ENCODE data around the gene GTPBP6.

GRCh38 chrX:330726-331150 lies 12.1 kb upstream of the GTPBP6 start:
- TF ChIP-seq PATZ1 (CRISPR knock-in tag; IDR thresholded peaks at IDR 0.05; ENCODE audit: borderline replicate concordance) (no peak), ARNTL (CRISPR knock-in tag; IDR thresholded peaks at IDR 0.05; ENCODE audit: borderline replicate concordance, low read depth) (no peak), ZNF70 (CRISPR knock-in tag; IDR thresholded peaks at IDR 0.05) (no peak), TSHZ2 (CRISPR knock-in tag; IDR thresholded peaks at IDR 0.05) (no peak), SNAI2 (CRISPR knock-in tag; IDR thresholded peaks at IDR 0.05) (no peak), CREB5 (CRISPR knock-in tag; IDR thresholded peaks at IDR 0.05; ENCODE audit: low read depth) (no peak), ZFP30 (CRISPR knock-in tag; IDR thresholded peaks at IDR 0.05) (no peak)

Data from SK-N-SH treated with all-trans-retinoic acid at 6 μM for 48 hours (cell line).